Skeletal muscle satellite cell (primary cell): ENCODE data around the gene NOB1.
"Not testable (repeated sequence)": the region's sequence is repeated elsewhere in the genome, so short reads cannot be mapped to it uniquely, and the experiment has no call there.

Experiments
- H3K27me3 ChIP-seq: 2 replicates; pipeline ENCODE4 v1.7.0; 2013; ENCODE audit warnings: low read length; ENCODE audit not compliant: control insufficient read depth, insufficient read depth
- H3K36me3 ChIP-seq: 2 replicates; pipeline ENCODE4 v1.7.0; 2013; ENCODE audit warnings: mild to moderate bottlenecking, control low read depth, low read length; ENCODE audit not compliant: insufficient read depth
- H3K4me1 ChIP-seq: 2 replicates; pipeline ENCODE4 v1.7.0; 2013; ENCODE audit warnings: low read length; ENCODE audit not compliant: control insufficient read depth, insufficient read depth
- H3K4me2 ChIP-seq: 2 replicates; pipeline ENCODE4 v1.7.0; 2013; ENCODE audit warnings: mild to moderate bottlenecking, low read length
- H3K4me3 ChIP-seq: 2 replicates; pipeline ENCODE4 v1.7.0; 2013; ENCODE audit warnings: low read length
- H3K9ac ChIP-seq: 2 replicates; pipeline ENCODE4 v1.7.0; 2013; ENCODE audit warnings: mild to moderate bottlenecking, low read depth, low read length, moderate library complexity
- H3K9me3 ChIP-seq: replicated peaks from 2 replicates; pipeline ENCODE4 v1.7.0; 2013; ENCODE audit warnings: mild to moderate bottlenecking, control low read depth, low read length

NOB1 gene

DNA sequence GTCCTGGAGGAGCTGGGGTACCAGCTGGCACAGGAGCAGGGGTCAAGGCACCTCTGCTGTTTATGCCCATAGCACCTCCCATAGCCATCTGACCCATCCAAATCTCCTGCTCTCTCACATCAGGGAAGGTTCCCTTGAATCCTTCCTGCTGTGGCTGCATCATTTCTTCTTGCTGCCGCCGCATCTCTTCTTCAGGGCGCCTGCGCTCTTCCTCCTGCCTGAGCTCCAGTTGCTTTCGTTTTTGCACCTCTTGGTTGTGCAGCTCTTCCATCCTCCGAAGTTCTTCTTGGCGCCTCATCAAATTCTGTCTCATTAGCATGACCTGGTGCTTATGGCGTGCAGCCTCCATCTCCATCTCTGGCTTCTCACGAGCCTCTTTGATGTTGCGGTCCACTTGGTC, 2.0 kb upstream of the NOB1 start:
- H3K9me3 ChIP-seq: no peaks in the 10 kb centered on the region
- H3K27me3 ChIP-seq: no peaks in the 10 kb centered on the region
- H3K4me2 ChIP-seq: no peak overlapping the region
- peaks cover 6% of the 10 kb centered on the region for H3K36me3 ChIP-seq
- no peak overlapping the region for H3K9ac ChIP-seq
- no peak overlapping the region for H3K4me3 ChIP-seq
- peaks cover 7% of the 10 kb centered on the region for H3K4me1 ChIP-seq

DNA sequence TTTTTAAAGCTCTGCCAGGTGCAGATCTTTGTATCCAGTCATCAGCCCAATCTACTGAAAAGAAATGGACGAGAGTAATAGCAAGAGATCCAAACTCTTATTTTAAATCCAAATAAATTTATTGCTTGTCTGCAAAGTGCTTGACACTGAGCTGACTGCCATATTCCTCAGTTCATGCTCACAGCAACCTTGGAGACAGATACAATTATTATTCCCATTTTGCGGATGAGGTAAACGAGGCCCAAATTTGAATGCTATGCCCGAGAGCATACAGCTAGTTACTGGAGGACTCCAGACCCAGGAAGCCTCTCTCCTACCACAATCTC, 620 bp downstream of the NOB1 start:
- peaks cover 20% of the 10 kb centered on the region for H3K36me3 ChIP-seq
- H3K4me2 ChIP-seq: peak overlapping the region; percentile 78
- peak overlapping the region; percentile 88 for H3K4me3 ChIP-seq
- H3K4me1 ChIP-seq: peaks cover 7% of the 10 kb centered on the region
- H3K9me3 ChIP-seq: no peaks in the 10 kb centered on the region
- no peaks in the 10 kb centered on the region for H3K27me3 ChIP-seq
- peak overlapping the region; percentile 83 for H3K9ac ChIP-seq

DNA sequence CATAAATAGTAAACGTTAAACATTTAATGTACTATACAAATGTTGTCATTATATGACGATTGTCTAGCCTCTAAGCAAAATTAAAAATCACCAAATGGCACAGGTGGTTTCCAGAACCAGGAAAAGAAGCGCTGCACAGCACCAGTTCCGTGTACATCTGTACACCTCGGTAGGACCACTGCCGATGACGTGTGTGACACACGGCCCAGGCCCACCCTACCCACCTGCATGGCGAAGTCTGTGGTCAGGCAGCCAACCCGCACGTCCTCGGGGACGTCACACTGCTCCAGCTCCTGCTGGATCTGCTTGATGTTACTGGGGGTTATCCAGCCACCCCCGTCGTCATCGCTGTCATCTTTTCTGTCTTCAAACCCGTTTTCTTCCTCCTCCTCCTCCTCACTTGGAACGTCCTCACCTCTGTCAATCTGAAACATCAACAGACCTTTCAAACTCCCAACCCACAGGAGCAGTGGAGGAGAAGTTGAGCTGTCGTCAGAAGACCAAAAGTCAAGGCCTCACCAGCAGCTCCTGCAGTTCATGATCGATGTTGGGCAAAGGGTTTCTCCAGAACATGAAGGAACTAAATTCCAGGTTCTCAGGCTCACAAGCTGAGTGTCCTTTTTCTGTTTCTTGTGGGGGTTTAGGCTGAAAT, 5.9 kb downstream of the NOB1 start:
- Histone ChIP-seq H3K4me1 (peaks cover 7% of the 10 kb centered on the region), H3K9me3 (no peaks in the 10 kb centered on the region), H3K36me3 (peaks cover 66% of the 10 kb centered on the region), H3K27me3 (no peaks in the 10 kb centered on the region), H3K9ac (no peak overlapping the region), H3K4me2 (no peak overlapping the region), H3K4me3 (no peak overlapping the region)

DNA sequence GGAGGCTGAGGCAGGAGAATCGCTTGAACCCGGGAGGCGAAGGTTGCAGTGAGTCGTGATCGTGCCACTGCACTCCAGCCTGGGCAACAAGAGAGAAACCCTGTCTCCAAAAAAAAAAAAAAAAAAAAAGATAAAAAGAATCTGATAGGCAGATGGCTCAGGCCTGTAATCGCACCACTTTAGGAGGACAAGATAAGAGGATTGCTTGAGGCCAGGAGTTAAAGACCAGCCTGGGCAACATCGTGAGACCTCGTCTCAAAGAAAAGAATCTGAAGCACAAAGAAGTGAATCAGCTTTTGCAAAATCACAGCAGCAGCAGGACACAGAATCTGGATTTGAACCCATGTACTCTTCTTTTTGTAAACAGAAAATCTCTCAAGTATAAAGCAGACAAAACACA, 7.6 kb downstream of the NOB1 start:
- Histone ChIP-seq H3K27me3 (no peaks in the 10 kb centered on the region), H3K9ac (no peak overlapping the region), H3K4me3 (no peak overlapping the region), H3K9me3 (no peaks in the 10 kb centered on the region), H3K36me3 (peaks cover 79% of the 10 kb centered on the region), H3K4me2 (no peak overlapping the region), H3K4me1 (peaks cover 1% of the 10 kb centered on the region)

DNA sequence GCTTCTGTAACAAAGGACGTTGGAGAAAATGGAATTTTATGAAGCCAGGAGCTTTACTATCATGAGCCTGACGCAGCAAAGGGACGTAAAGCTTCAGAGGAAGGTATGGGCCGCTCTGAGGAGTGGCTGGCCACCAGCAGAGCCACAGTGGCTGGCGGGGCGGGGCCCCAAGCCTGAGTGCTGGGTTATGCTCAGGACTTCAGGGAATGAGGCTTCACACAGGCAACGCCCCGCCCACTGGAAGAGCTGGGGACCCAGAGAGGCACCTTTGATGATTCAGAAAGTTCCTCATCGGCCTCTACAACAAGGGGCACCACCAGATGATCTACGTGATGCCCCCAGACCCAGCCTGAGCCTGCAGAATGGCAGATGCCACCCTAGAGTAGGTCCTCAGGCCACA, 8.8 kb downstream of the NOB1 start:
- Histone ChIP-seq H3K4me2 (no peak overlapping the region), H3K9ac (no peak overlapping the region), H3K4me1 (peaks cover 11% of the 10 kb centered on the region), H3K4me3 (no peak overlapping the region), H3K27me3 (no peaks in the 10 kb centered on the region), H3K36me3 (peaks cover 86% of the 10 kb centered on the region), H3K9me3 (no peaks in the 10 kb centered on the region)

DNA sequence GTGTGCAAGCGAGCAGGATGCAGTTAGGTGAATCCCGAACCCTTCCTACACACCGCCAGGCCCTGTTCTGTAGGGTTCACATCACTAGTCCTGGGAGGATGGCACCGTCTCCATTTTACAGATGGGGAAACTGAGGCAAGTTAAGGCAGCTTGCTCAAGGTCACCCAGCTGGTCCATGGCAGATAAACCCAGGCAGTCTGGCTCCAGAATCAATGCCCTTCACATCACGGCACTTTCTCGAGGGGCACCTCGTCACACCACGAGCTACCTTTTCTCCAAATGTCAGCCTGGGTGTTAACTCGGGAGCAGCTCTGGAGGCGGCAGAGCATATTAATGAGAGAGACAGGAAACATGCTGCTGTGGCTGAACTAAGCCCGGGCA, 9.5 kb downstream of the NOB1 start:
- H3K4me2 ChIP-seq: no peak overlapping the region
- H3K27me3 ChIP-seq: no peaks in the 10 kb centered on the region

DNA sequence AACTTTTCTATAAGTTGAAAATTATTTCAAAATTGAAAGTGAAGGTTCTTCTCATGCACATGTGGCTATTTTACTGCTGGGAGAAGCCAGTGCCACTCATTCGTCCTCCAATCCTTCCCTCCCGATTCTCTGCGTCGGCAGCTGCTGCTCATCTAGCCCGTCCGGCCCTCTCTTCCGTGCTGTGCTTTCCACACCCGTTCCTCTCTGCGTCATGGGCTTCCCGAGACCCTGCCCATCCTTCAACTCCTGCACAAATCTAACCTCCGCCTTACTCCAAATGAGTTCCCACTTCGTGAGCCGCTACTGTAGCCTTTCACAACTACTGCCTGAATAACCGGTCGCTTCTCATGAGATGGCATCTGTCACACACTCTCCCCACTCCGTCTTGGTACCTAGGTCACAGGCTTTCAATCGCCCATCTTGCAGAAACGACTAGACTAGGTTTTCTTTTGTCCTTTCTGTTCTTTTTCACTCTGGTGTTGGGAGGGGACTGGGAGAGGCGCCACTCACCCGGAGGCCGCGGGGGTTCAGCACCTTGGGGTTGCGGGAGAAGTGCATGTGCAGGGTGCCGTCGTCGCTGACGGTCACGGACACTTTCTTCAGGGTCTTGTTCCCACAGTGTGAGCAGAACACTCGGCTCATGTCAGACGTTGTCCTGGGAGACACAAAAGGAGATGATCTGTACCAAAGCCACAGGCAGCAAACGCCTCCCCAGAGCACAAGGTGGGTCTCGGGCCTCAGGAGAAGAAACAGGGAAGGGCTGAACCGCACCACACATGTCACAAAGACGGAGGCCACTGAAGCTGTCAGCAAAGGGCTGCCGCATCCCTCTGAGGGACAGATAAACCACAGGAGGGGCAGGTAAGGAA, 10.1 kb downstream of the NOB1 start:
- H3K36me3 ChIP-seq: peaks cover 87% of the 10 kb centered on the region
- H3K4me2 ChIP-seq: no peak overlapping the region
- H3K4me3 ChIP-seq: no peak overlapping the region
- H3K9ac ChIP-seq: no peak overlapping the region
- H3K4me1 ChIP-seq: peaks cover 11% of the 10 kb centered on the region
- no peaks in the 10 kb centered on the region for H3K27me3 ChIP-seq
- no peaks in the 10 kb centered on the region for H3K9me3 ChIP-seq

More for the DNA sequence above, 9.5 kb downstream of the NOB1 start:
- Histone ChIP-seq H3K4me3 (no peak overlapping the region), H3K9me3 (no peaks in the 10 kb centered on the region), H3K4me1 (peaks cover 11% of the 10 kb centered on the region), H3K9ac (no peak overlapping the region), H3K36me3 (peaks cover 83% of the 10 kb centered on the region)

DNA sequence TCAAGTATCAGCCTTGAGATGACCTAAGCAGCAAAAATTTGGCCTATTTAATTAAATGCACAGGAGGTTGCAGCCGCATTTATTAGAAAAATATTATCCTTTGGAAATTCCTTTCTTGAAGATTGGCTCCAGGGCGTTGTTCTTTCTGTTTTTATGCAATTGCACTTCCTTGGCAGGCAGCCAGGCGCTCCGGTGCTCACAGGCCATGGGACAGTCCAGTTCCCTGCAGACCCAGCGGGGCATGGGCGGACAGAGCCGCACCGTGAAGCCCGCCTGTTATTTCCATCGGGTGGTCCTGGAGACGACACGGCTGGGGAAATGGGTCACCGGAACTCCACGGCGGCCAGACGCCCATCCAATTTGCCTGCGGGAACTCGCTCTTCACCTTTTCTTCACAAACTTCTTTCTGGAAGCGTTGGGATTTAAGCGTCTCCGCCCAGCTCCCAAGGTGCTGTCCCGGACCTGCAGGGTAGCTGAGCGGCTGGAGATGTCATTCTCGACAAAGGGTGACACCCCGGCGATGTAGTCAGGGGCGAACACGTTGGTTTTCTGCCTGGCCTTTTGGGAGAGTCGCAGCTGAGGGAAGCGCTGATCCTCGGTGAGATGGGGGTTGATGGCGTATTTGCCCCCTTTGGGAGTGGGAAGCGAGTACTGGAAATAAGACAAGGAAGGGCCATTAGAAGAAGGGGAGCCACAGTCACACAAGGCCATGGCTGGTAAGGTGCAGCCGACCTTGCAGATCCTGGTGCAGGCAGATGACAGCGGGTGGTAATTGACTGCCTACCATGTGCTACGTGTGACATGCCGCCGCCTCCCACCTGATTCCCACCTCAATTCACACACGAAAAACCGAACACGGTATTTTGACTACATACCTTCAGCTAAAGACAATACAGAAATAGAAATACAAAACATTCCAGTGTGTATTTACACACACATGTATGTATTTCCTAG, 12.5 kb downstream of the NOB1 start:
- peaks cover 65% of the 10 kb centered on the region for H3K36me3 ChIP-seq
- no peak overlapping the region for H3K4me2 ChIP-seq
- H3K9me3 ChIP-seq: no peaks in the 10 kb centered on the region
- H3K9ac ChIP-seq: no peak overlapping the region
- peaks cover 11% of the 10 kb centered on the region for H3K4me1 ChIP-seq
- no peaks in the 10 kb centered on the region for H3K27me3 ChIP-seq
- H3K4me3 ChIP-seq: no peak overlapping the region

DNA sequence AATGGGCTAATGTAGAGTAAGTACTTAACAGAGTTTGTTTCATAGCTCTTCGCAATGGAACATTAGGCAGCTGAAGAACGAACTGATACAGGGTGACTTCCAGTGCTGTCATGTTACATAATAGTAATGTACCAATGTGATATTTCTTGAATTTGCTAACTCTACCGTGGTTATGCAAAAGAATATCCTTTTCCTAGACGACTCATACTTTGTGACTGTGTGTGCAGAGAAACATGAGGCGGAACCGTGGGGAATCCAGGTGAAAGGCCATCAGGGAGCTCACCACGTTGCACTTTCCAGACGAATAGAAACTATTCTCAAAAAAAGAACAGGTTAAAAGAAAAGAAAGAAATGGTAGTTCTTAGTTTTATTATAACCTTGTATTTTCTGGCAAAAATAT, 13.2 kb downstream of the NOB1 start:
- Histone ChIP-seq H3K9ac (no peak overlapping the region), H3K4me3 (no peak overlapping the region), H3K9me3 (no peaks in the 10 kb centered on the region), H3K36me3 (peaks cover 60% of the 10 kb centered on the region), H3K4me2 (no peak overlapping the region), H3K4me1 (peaks cover 11% of the 10 kb centered on the region), H3K27me3 (no peaks in the 10 kb centered on the region)

DNA sequence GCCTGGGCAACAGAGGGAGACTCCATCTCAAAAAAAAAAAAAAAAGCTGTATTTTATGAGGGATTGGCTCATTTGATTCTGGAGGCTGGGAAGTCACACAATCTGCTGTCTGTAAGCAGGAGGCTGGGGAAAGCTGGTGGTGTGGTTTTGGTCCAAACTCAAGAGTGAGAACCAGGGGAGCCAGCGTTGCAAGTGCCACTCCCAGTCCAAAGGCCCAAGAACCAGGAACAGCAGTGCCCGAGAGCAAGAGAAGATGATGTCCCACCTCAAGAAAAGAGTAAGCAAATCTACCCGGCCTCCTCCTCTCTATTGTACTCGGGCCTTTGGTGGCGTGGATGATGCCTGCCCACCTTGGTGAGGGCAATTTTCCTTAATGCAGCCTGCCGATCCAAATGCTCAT, 22.6 kb downstream of the NOB1 start:
- Histone ChIP-seq H3K9me3 (no peaks in the 10 kb centered on the region), H3K4me1 (peaks cover 9% of the 10 kb centered on the region), H3K4me2 (no peak overlapping the region), H3K4me3 (no peak overlapping the region), H3K27me3 (no peaks in the 10 kb centered on the region), H3K36me3 (no peaks in the 10 kb centered on the region), H3K9ac (no peak overlapping the region)

DNA sequence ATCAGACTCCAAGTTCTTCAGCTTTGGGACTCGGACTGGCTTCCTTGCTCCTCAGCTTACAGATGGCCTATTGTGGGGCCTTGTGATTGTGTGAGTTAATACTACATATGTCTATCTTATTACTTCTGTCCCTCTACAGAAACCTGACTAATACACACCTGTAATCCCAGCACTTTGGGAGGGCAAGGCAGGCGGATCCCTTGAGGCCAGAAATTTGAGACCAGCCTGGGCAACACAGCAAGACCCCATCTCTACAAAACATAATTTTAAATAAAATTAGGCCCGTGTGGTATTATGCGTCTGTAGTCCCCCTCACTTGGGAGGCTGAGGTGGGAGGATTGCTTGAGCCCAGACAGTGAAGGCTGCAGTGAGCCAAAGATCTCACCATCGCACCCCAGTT, 23.4 kb downstream of the NOB1 start:
- H3K4me3 ChIP-seq, H3K27me3 ChIP-seq, H3K9me3 ChIP-seq, H3K4me2 ChIP-seq, H3K36me3 ChIP-seq, H3K9ac ChIP-seq: not testable (repeated sequence)
- H3K4me1 ChIP-seq: peaks cover 15% of the 10 kb centered on the region
